Esophagus squamous epithelium (tissue), 5 donors: ENCODE measurements around the gene FRMD3. TPM values are rescaled to one million over a fixed set of nuclear protein-coding genes. Genes with fewer than 3 reads are reported as not detected.

Experiments used
- DNase-seq: peaks from one replicate; lab custom pipeline; 2025; lab: John Stamatoyannopoulos, UW
- H3K27ac ChIP-seq, 4 donors: fragments of 200-600 bp; sonication (generic); one replicate each; pipeline ENCODE4 v1.5.1; 2016 to 2019; ENCODE audit warnings: mild to moderate bottlenecking in 1 of 4
- H3K27me3 ChIP-seq, 4 donors: fragments of 200-600 bp; sonication (generic); 1 replicate in 3 of 4; 2 replicates in 1 of 4; pipeline versions ENCODE4 v1.5.1 to v1.6.0; 2017 to 2021; ENCODE audit warnings: antibody characterized with exemption in 1 of 4
- H3K36me3 ChIP-seq, 3 donors: fragments of 200-600 bp; sonication (generic); one replicate each; pipeline ENCODE4 v1.5.1; 2016 to 2019
- H3K4me1 ChIP-seq, 3 donors: fragments of 200-600 bp; sonication (generic); one replicate each; pipeline ENCODE4 v1.5.1; 2017 to 2019
- H3K4me3 ChIP-seq, 4 donors: fragments of 200-600 bp; sonication (generic); 1 replicate in 3 of 4; 2 replicates in 1 of 4; pipeline ENCODE4 v1.5.1; 2016 to 2019; ENCODE audit warnings: mild to moderate bottlenecking in 2 of 4, moderate library complexity in 1 of 4
- H3K9me3 ChIP-seq, 3 donors: fragments of 200-600 bp; sonication (generic); one replicate each; pipeline ENCODE4 v1.5.1; 2016 to 2019
- CTCF ChIP-seq, 6 experiments: fragments of 450-650 bp in 4 of 6; fragments of 200-600 bp in 2 of 6; sonication (generic) in 2 of 6; IDR thresholded peaks; one replicate each; pipeline ENCODE4 v1.5.1; 2016 to 2019; ENCODE audit warnings: antibody characterized with exemption in 6 of 6, mild to moderate bottlenecking in 4 of 6, moderate library complexity in 4 of 6
- POLR2A ChIP-seq, 4 donors: fragments of 450-650 bp; IDR thresholded peaks; one replicate each; pipeline ENCODE4 v1.6.1; 2017; ENCODE audit warnings: antibody characterized with exemption in 4 of 4, mild to moderate bottlenecking in 4 of 4, moderate library complexity in 3 of 4
- WGBS, 2 donors: methylation state at CpG; one replicate each; pipeline ENCODE4 v1.1.5; 2018; 5-methylcytosine and 5-hydroxymethylcytosine counted together
- intact Hi-C: fragments of 100-400 bp; cut with DNase I; formaldehyde crosslinking; loops from one replicate; pipeline ENCODE4 v1.15.0; 2022
- total RNA-seq, 4 donors: library from RNA; depleted of rRNA; stranded (reverse); fragments of >200 nt; gene quantifications; one replicate each; pipeline ENCODE4 v1.1.0, GENCODE V29; 2016
- donor health status: DM: yes; HTN: yes; CAD: no.

FRMD3 gene
- total RNA-seq, 4 donors from 2014 or later: 0.27 to 6.9 (median 2.1) TPM

- Histone ChIP-seq H3K27ac (peak overlapping the region in 1 of 4 donors; percentile 25), H3K27me3 (no peaks in the 10 kb centered on the region), H3K9me3 (no peaks in the 10 kb centered on the region), H3K4me1 (no peaks in the 10 kb centered on the region), H3K36me3 (no peaks in the 10 kb centered on the region), H3K4me3 (no peak overlapping the region)
- intact Hi-C loops: no loop called here
- 50 to 60% methylated on average over 2 of the region's 2 CpGs for WGBS, 2 donors
- no peak for TF ChIP-seq CTCF (IDR thresholded peaks at IDR 0.05)
- no peak for TF ChIP-seq POLR2A (IDR thresholded peaks at IDR 0.05)
- no peak for DNase-seq
Observed at GRCh38 chr9:83355729-83356151, 182.5 kb downstream of the FRMD3 start.

- Histone ChIP-seq H3K9me3 (no peaks in the 10 kb centered on the region), H3K36me3 (no peaks in the 10 kb centered on the region), H3K4me1 (no peaks in the 10 kb centered on the region), H3K4me3 (no peak overlapping the region), H3K27ac (peak overlapping the region in 2 of 4 donors; percentile 25 to 49), H3K27me3 (no peaks in the 10 kb centered on the region)
- intact Hi-C loops: no loop called here
- no peak for DNase-seq
- WGBS, 2 donors: 82 to 93% methylated on average over 4 of the region's 4 CpGs
- no peak for TF ChIP-seq POLR2A (IDR thresholded peaks at IDR 0.05)
- TF ChIP-seq CTCF (IDR thresholded peaks at IDR 0.05): no peak
Observed at GRCh38 chr9:83355024-83355444, 183.2 kb downstream of the FRMD3 start.

GRCh38 chr9:83349031-83349430 lies 189.2 kb downstream of the FRMD3 start:
- H3K4me1 ChIP-seq: no peaks in the 10 kb centered on the region
- H3K27ac ChIP-seq: no peak overlapping the region
- WGBS, 2 donors: 71 to 78% methylated on average over 9 of the region's 9 CpGs
- intact Hi-C loops: no loop called here
- H3K36me3 ChIP-seq: no peaks in the 10 kb centered on the region
- no peak overlapping the region for H3K4me3 ChIP-seq
- TF ChIP-seq CTCF (IDR thresholded peaks at IDR 0.05) (no peak), POLR2A (IDR thresholded peaks at IDR 0.05) (no peak)
- no peaks in the 10 kb centered on the region for H3K9me3 ChIP-seq
- H3K27me3 ChIP-seq: no peaks in the 10 kb centered on the region
- no peak for DNase-seq

GRCh38 chr9:83346655-83347420 lies 191.4 kb downstream of the FRMD3 start:
- Histone ChIP-seq H3K27me3 (no peaks in the 10 kb centered on the region), H3K9me3 (no peaks in the 10 kb centered on the region), H3K27ac (no peak overlapping the region), H3K36me3 (no peaks in the 10 kb centered on the region), H3K4me1 (no peaks in the 10 kb centered on the region), H3K4me3 (no peak overlapping the region)
- intact Hi-C loops: no loop called here
- DNase-seq: no peak
- 11 to 26% methylated on average over 2 of the region's 2 CpGs for WGBS, 2 donors
- TF ChIP-seq POLR2A (IDR thresholded peaks at IDR 0.05): no peak
- TF ChIP-seq CTCF (IDR thresholded peaks at IDR 0.05): no peak

- WGBS, 2 donors: 64 to 68% methylated on average over 9 to 10 of the region's 10 CpGs
- no peak for TF ChIP-seq CTCF (IDR thresholded peaks at IDR 0.05)
- TF ChIP-seq POLR2A (IDR thresholded peaks at IDR 0.05): no peak
- Histone ChIP-seq H3K4me1 (no peaks in the 10 kb centered on the region), H3K27me3 (no peaks in the 10 kb centered on the region), H3K36me3 (no peaks in the 10 kb centered on the region), H3K4me3 (no peak overlapping the region), H3K9me3 (no peaks in the 10 kb centered on the region), H3K27ac (no peak overlapping the region)
- intact Hi-C loops: no loop called here
- DNase-seq: no peak
Observed at GRCh38 chr9:83343366-83343999, 194.7 kb downstream of the FRMD3 start.
